A549 (cell line): ENCODE data around the gene REXO5. TPM values are rescaled to one million over a fixed set of nuclear protein-coding genes. Genes with fewer than 3 reads are reported as not detected.
"Not testable (repeated sequence)": the region's sequence is repeated elsewhere in the genome, so short reads cannot be mapped to it uniquely, and the experiment has no call there.

ENCODE experiments used
- ATAC-seq, 2 experiments: fragments of 200-7000 bp in 1 of 2; fragments of >200 bp in 1 of 2; cut with Nextera tagmentation in 1 of 2; cut with Tn5 transposase in 1 of 2; 3 replicates each; pipeline versions ENCODE4 v1.8.0 to v1.9.1; 2018 to 2020; ENCODE audit warnings: mild to moderate bottlenecking in 1 of 2, moderate library complexity in 1 of 2
- CTCF ChIA-PET: fragments of 300-600 bp; sonication (Branson Sonifier 250); formaldehyde crosslinking; extraction: SDS; loops from one replicate; lab custom pipeline; 2021; ENCODE audit warnings: antibody characterized with exemption, inconsistent platforms; lab: Yijun Ruan, JAX
- POLR2A ChIA-PET: fragments of 350-600 bp; formaldehyde crosslinking; extraction: SDS; loops from one replicate; lab custom pipeline; 2021; ENCODE audit warnings: antibody characterized with exemption, inconsistent platforms; lab: Yijun Ruan, JAX
- DNase-seq, 2 experiments: peaks; one replicate each; pipeline versions ENCODE4 v3.0.0 to v3.0.0-alpha.2; 2011 to 2016; ENCODE audit warnings: low read depth in 1 of 2, low spot score in 1 of 2
- FAIRE-seq: peaks from 2 replicates; lab custom pipeline; 2011; peaks lifted over from hg19 to GRCh38; lab: Jason Lieb, UNC
- H3K27ac ChIP-seq, 2 experiments: fragments of >200 bp; sonication (Bioruptor Twin); formaldehyde crosslinking; 3 replicates each; pipeline ENCODE4 v1.5.1; 2016 to 2017
- H3K4me1 ChIP-seq: fragments of >200 bp; sonication (Bioruptor Twin); formaldehyde crosslinking; 3 replicates; pipeline ENCODE4 v1.6.1; 2016
- H3K4me2 ChIP-seq: fragments of >200 bp; sonication (Bioruptor Twin); formaldehyde crosslinking; 3 replicates; pipeline ENCODE4 v1.6.1; 2016
- H3K4me3 ChIP-seq: fragments of >200 bp; sonication (Bioruptor Twin); formaldehyde crosslinking; 3 replicates; pipeline ENCODE4 v1.5.1; 2016
- H3K9me3 ChIP-seq: fragments of >200 bp; sonication (Bioruptor Twin); formaldehyde crosslinking; 3 replicates; pipeline ENCODE4 v1.6.1; 2016
- ATOH8 ChIP-seq: fragments of 250-450 bp; sonication (Bioruptor Pico); IDR thresholded peaks from 2 replicates; pipeline ENCODE4 v1.5.0; 2020; ENCODE audit warnings: low read depth, mild to moderate bottlenecking, moderate library complexity
- BCL3 ChIP-seq: fragments of >200 bp; sonication (Bioruptor Twin); formaldehyde crosslinking; IDR thresholded peaks from 3 replicates; pipeline ENCODE4 v1.6.1; 2016
- CHD2 ChIP-seq: fragments of 150-350 bp; IDR thresholded peaks from 2 replicates; pipeline ENCODE4 v1.6.1; 2014; ENCODE audit warnings: low read length; ENCODE audit not compliant: partially characterized antibody
- E2F6 ChIP-seq: IDR thresholded peaks from 2 replicates; pipeline ENCODE4 v1.6.1; 2012; ENCODE audit warnings: low read depth, borderline replicate concordance
- EP300 ChIP-seq, 2 experiments: fragments of >200 bp; sonication (Bioruptor Twin); formaldehyde crosslinking; IDR thresholded peaks; 2 replicates in 1 of 2; 3 replicates in 1 of 2; pipeline ENCODE4 v1.6.1; 2016 to 2017
- FOSB ChIP-seq: fragments of 250-450 bp; sonication (Bioruptor Pico); IDR thresholded peaks from 2 replicates; pipeline ENCODE4 v1.5.0; 2020; ENCODE audit warnings: mild to moderate bottlenecking, moderate library complexity
- FOXS1 ChIP-seq: fragments of 250-450 bp; sonication (Bioruptor Pico); IDR thresholded peaks from 2 replicates; pipeline ENCODE4 v1.5.0; 2020; ENCODE audit warnings: mild to moderate bottlenecking, moderate library complexity
- GATA3 ChIP-seq: IDR thresholded peaks from 2 replicates; pipeline ENCODE4 v1.6.1; 2012; ENCODE audit warnings: borderline replicate concordance
- HMGXB4 ChIP-seq: fragments of 250-450 bp; sonication (Bioruptor Pico); IDR thresholded peaks from 2 replicates; pipeline ENCODE4 v1.5.0; 2021; ENCODE audit warnings: mild to moderate bottlenecking, moderate library complexity, borderline replicate concordance
- JUNB ChIP-seq: fragments of >200 bp; sonication (Bioruptor Twin); formaldehyde crosslinking; IDR thresholded peaks from 2 replicates; pipeline ENCODE4 v1.6.1; 2016
- MAX ChIP-seq: IDR thresholded peaks from 2 replicates; pipeline ENCODE4 v1.6.1; 2012
- NPAS2 ChIP-seq: fragments of 250-450 bp; sonication (Bioruptor Pico); IDR thresholded peaks from 2 replicates; pipeline ENCODE4 v1.8.0; 2022; ENCODE audit warnings: mild to moderate bottlenecking, moderate library complexity, borderline replicate concordance
- PBX3 ChIP-seq: IDR thresholded peaks from 2 replicates; pipeline ENCODE4 v1.6.1; 2012
- RAD21 ChIP-seq, 2 experiments: fragments of >200 bp in 1 of 2; sonication (Bioruptor Twin) in 1 of 2; formaldehyde crosslinking in 1 of 2; IDR thresholded peaks in 1 of 2; conservative IDR thresholded peaks in 1 of 2; 2 replicates in 1 of 2; 3 replicates in 1 of 2; pipeline ENCODE4 v1.6.1; 2012 to 2018; ENCODE audit warnings: inconsistent platforms in 1 of 2
- RCOR1 ChIP-seq: fragments of 150-350 bp; IDR thresholded peaks from 2 replicates; pipeline ENCODE4 v1.6.1; 2014; ENCODE audit warnings: antibody characterized with exemption, low read length, low read depth
- RFX5 ChIP-seq: fragments of 450-650 bp; IDR thresholded peaks from 2 replicates; pipeline ENCODE4 v1.7.1; 2014; ENCODE audit warnings: antibody characterized with exemption, mild to moderate bottlenecking, moderate library complexity
- SMC3 ChIP-seq: fragments of >200 bp; sonication (Bioruptor Twin); formaldehyde crosslinking; IDR thresholded peaks from 3 replicates; pipeline ENCODE4 v1.6.1; 2018; ENCODE audit warnings: inconsistent platforms
- TFCP2L1 ChIP-seq: fragments of 250-450 bp; sonication (Bioruptor Pico); IDR thresholded peaks from 2 replicates; pipeline ENCODE4 v1.5.0; 2021; ENCODE audit warnings: mild to moderate bottlenecking
- ZSCAN20 ChIP-seq: fragments of 250-450 bp; sonication (Bioruptor Pico); IDR thresholded peaks from 2 replicates; pipeline ENCODE4 v1.8.0; 2022; ENCODE audit warnings: mild to moderate bottlenecking, moderate library complexity
- WGBS: methylation state at CpG from one replicate; pipeline ENCODE4 v1.1.6; 2017; ENCODE audit errors: missing lambda C conversion rate; 5-methylcytosine and 5-hydroxymethylcytosine counted together
- polyA plus RNA-seq, 4 experiments: library from polyadenylated mRNA; depleted of rRNA in 3 of 4; stranded (reverse); fragments of >200 nt; fragmentation: RNase III in 1 of 4; extraction: RNeasy Plus Mini Kit Qiagen cat#74134 plus additional on column Dnase treatment in 1 of 4; gene quantifications; 2 replicates in 3 of 4; 3 replicates in 1 of 4; pipeline ENCODE4 v1.2.3, GENCODE V29; 2011 to 2017

Gene REXO5
- polyA plus RNA-seq, 2 of the 4 experiments (the other 2 are of a cell fraction), result 4.0 to 5.1 TPM

GRCh38 chr16:20860361-20860760, 54.0 kb downstream of the REXO5 start:
- no peak overlapping the region for H3K27ac ChIP-seq
- no peaks in the 10 kb centered on the region for H3K9me3 ChIP-seq
- ATAC-seq (no peak), FAIRE-seq (no peak), DNase-seq (no peak)
- POLR2A ChIA-PET, result no interaction called here
- WGBS, result 94% methylated on average over 4 of the region's 4 CpGs
- H3K4me3 ChIP-seq, result no peak overlapping the region
- peaks cover 6% of the 10 kb centered on the region for H3K4me1 ChIP-seq
- H3K4me2 ChIP-seq, result no peak overlapping the region
- CTCF ChIA-PET, result interaction anchor here (1.3 kb wide), 1 partner anchor 10 kb away, joined by 6 read pairs; no protein-coding TSS in a partner anchor
- TF ChIP-seq ZSCAN20 (CRISPR knock-in tag), result no peak
- TF ChIP-seq RAD21 (conservative IDR thresholded peaks at IDR 0.05 in 1 of 2, IDR thresholded peaks at IDR 0.05 in 1 of 2), result no peak
- no peak for TF ChIP-seq E2F6
- no peak for TF ChIP-seq FOXS1 (CRISPR knock-in tag)
- TF ChIP-seq EP300 (IDR thresholded peaks at IDR 0.05), result no peak
- TF ChIP-seq CHD2, result no peak
- no peak for TF ChIP-seq NPAS2 (CRISPR knock-in tag)
- TF ChIP-seq ATOH8 (CRISPR knock-in tag), result no peak
- TF ChIP-seq RCOR1, result no peak
- no peak for TF ChIP-seq JUNB
- TF ChIP-seq, all 56 proteins: peak for 0

GRCh38 chr16:20860995-20861394, 54.7 kb downstream of the REXO5 start:
- POLR2A ChIA-PET, result not testable (repeated sequence)
- CTCF ChIA-PET, result interaction anchor here (1.3 to 2.3 kb wide), 2 partner anchors 10 to 13 kb away, joined by 5 to 6 read pairs; no protein-coding TSS in a partner anchor

GRCh38 chr16:20862162-20862960, 56.0 kb downstream of the REXO5 start:
- no peak for ATAC-seq
- Histone ChIP-seq H3K9me3 (no peaks in the 10 kb centered on the region), H3K4me3 (no peak overlapping the region), H3K4me2 (no peak overlapping the region), H3K4me1 (peaks cover 26% of the 10 kb centered on the region), H3K27ac (no peak overlapping the region)
- no peak for TF ChIP-seq GATA3
- no peak for TF ChIP-seq TFCP2L1 (CRISPR knock-in tag)
- TF ChIP-seq MAX, result no peak
- no peak for TF ChIP-seq SMC3
- TF ChIP-seq PBX3, result no peak
- TF ChIP-seq RFX5, result no peak
- no peak for TF ChIP-seq BCL3
- TF ChIP-seq RAD21 (conservative IDR thresholded peaks at IDR 0.05 in 1 of 2, IDR thresholded peaks at IDR 0.05 in 1 of 2), result no peak
- no peak for TF ChIP-seq FOSB
- TF ChIP-seq HMGXB4 (CRISPR knock-in tag), result no peak
- 95% methylated on average over 21 of the region's 21 CpGs for WGBS
- POLR2A ChIA-PET, result no interaction called here
- no peak for DNase-seq
- CTCF ChIA-PET, result interaction anchor here (0.9 to 5.4 kb wide), 3 partner anchors 9 to 12 kb away, joined by 3 to 50 read pairs (median 5); no protein-coding TSS in a partner anchor
- no peak for FAIRE-seq

More at GRCh38 chr16:20860995-20861394, 54.7 kb downstream of the REXO5 start:
- H3K27ac ChIP-seq, H3K4me2 ChIP-seq, ATAC-seq, DNase-seq, FAIRE-seq, H3K4me3 ChIP-seq, H3K9me3 ChIP-seq: not testable (repeated sequence)
- WGBS, result 89% methylated on average over 4 of the region's 4 CpGs
- H3K4me1 ChIP-seq, result peaks cover 12% of the 10 kb centered on the region

- FAIRE-seq, H3K4me3 ChIP-seq, POLR2A ChIA-PET, H3K9me3 ChIP-seq, DNase-seq, ATAC-seq, H3K4me2 ChIP-seq: not testable (repeated sequence)
- H3K27ac ChIP-seq, result peak overlapping the region in 1 of 2 experiments; percentile 87; a peak in 4 of 6 replicates
- peaks cover 46% of the 10 kb centered on the region for H3K4me1 ChIP-seq
- WGBS, result 95% methylated on average over 6 of the region's 6 CpGs
- CTCF ChIA-PET, result interaction anchor here (1.0 to 5.4 kb wide), 5 partner anchors 14 to 436 kb away, joined by 3 to 50 read pairs (median 6); no protein-coding TSS in a partner anchor
These were observed 58.0 kb downstream of the REXO5 start for GRCh38 chr16:20864376-20864775.
